Limb (tissue), 2 donors: ENCODE data around the gene LEPR.

Source experiments
- DNase-seq, 2 donors: peaks; one replicate each; pipeline ENCODE4 v3.0.0-alpha.2; 2016; ENCODE audit errors: extremely low spot score in 2 of 2

Gene LEPR

DNA sequence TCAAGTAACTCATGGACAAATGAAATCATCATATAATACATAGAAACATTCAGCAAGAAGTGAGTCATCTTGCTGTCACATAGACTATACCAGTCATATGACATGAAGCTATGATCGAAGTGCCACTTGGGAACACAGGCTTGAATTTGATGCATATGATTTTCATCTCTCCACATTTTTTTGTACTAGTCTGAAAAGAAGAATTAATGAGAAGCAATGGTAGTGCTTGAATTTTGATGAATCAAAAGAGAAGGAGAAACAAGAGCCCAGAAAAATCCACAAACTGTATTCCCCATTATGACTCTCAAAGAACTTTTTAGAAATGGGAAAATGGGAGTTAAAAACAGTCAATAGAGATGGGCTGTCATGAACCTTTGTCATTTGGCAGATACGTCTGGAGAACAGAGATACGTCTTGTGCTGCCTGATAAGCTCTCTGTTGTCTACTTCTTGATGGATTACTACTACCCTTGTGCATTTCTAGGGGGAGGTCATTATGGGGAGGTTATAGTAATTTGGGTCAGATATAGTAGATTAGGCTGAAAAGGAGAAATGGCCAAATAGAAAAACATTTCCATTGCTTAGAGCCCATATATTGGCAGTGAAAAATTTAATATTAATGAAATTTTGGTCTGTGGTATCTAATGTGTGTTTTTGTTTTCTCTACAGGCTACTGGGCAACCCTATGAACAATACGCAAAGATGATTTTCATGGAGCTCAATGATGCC lies 8.0 kb upstream of the LEPR start:
- DNase-seq: no peak

DNA sequence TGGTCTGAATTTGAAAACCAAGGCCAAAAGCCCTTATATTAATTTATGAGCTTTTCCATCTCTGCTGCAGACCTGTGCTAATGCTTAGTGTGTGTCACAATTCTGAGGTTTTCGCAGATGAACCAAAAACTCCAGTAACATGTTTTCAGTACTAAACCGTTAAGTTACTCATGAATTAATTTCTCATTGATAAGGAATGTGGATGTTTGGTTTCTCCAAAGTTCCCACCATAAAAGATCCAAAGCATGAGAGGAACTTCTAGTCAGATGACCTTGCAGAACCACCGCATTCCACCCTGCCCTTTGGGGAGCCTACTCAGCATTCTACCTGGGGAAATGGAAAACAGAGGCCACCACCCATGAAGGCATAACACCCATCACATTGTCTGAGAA lies 7.5 kb upstream of the LEPR start:
- DNase-seq: no peak

DNA sequence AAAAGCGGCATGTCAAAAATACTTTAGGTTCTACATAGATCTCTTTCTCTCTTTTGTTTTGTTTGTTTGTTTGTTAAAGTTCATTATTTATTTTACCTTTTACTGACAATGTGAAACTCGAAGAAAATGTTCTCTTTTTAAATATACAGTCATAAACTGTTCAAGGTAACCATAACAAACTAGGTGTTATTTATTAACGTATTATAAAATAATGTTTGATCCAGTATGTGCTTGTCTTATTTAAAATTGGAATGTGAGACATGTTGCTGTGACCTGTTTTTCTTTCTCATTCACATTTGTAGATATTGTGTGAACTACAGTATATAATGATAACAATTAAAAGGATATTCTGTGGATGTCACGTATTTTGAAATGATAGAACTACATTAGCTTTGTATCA lies 5.9 kb upstream of the LEPR start:
- no peak for DNase-seq

DNA sequence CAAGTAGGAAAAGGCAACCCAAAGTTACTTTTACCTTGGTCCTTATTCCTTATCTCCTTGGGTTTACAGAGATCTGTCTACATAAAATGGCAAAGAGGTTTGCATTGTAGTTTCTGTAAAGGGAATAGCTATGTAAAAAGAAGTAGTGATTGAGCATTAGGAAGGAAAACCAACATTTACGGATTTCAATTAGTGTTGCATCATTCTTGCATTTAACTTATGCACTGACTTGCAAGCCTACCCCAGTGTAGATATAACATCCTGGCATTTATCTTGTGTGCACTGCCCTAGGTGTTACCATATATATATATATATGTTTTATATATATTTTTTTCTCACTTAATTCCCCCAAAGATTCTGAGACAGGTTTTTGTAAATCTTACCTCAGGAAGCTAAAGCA lies 3.7 kb upstream of the LEPR start:
- DNase-seq: no peak

DNA sequence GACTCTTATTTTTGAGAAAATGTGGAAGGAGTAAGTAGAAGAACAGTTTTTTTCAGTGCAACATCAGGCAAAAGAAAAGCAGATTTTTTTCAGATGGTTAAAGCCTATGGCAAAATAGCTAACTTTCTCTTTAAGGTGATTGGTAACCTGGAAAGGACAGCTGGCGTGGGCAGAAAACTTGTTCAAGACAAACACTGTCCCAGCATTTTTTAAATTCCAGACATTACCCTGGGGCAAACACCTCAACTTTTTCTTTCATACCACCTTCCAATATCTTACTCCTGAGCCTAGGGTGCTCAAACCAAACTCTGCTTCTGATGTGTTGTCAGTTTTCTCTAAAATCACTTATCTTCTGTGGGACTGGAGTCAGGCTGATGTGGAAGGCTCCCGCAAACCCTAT lies 2.7 kb upstream of the LEPR start:
- DNase-seq: no peak

DNA sequence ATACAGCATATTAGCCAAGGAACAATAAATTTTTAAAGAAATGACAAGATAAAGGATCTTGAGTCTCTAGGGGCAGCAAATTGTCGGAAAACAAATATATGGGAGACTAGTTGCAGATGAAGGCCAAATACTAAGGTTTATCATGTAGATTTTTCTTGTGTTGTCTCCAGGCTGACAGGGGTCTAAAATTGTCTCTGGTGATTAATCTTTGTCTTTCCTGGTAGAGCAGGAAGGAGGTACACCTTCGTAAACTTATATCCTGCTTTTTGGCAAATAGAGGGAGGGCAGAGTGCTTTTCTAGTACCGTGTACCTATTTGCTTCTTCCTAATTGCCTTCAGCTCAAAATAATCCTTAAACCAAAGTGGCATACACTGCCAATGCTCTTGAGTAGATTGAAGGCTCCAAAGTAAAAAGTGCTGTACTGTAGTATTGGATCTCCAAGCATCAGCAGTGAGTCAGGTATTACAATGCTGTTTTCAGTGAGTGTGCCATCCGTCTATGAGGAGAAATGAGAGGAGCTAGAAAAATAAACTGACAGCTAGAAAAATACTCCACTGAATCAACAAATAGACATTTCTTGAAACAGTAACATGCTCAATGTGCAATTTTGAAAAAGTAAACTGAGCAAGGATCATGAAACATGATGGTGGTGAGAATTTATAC lies 1.8 kb upstream of the LEPR start:
- no peak for DNase-seq

DNA sequence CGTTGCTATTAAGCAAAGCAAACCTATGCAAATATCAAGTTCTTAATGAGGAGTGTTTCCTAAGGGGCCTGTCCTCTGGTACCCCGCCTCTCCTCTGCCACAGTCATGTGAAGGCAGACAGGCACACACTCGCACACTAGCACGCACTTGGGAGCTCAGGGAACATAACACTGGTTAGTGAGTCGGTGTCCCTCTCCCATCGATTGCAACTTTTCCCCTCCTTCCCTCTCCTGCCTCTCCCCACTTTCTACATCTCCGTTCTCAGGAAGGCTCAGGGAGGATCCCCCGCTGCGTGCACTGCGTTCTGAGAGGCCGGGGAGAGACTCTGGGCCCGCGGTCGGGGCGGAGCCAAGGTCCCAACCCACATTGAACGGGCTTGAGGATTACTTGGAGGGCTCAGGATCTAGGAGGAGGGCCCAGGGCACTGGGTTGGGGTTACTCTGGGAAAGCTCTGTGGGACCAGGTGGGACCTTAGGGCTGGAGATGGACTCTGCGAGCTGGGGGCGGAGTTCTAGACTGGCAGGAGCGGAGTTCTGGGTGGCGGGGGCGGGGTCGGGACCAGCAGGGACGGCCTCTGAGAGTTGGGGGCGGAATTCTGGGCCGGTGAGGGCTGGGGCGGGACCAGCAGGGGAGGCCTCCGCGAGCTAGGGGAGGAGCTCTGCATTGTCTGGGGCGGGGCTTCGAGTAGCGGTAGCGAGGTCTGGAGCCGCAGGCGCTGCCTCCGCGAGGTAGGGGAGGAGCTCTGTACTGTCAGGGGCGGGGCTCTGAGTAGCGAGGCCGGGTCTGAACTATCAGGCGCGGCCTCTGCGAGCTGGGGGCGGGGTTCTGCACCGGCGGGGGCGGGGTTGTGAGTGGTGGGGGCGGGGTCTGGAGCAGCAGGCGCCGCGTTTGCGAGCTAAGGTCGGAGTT lies 533 bp upstream of the LEPR start:
- peak; percentile 99 for DNase-seq

DNA sequence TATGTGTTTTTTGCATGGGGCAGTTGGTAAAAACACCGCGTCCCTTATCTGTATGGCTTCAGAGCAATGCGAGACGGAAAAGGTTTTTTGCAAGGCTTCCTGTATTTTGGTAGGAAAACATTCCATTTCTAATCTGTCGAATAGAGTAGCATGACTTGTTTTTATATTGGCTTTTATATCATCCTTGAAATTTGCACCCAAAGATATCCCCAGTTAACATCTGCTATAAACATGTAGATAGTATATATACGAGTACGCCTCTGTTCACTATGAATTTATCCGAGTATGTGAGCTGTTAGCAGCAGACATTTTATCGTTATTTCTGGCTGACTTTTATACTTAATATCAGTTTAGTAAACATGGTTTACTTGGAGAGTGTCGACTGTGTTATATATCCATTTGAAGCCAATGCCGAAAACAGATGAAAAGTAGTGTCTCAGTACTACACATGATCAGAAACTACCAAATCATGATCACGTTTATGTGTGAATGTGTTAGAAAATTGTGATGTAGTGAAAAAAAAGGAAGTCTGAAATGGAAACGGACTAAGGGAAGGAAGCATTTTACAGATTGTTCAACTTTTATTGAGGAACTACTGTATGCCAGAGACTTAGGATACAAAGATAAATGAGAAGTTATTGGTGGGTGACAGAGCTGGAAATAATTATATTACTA lies 1.0 kb downstream of the LEPR start:
- DNase-seq: no peak

DNA sequence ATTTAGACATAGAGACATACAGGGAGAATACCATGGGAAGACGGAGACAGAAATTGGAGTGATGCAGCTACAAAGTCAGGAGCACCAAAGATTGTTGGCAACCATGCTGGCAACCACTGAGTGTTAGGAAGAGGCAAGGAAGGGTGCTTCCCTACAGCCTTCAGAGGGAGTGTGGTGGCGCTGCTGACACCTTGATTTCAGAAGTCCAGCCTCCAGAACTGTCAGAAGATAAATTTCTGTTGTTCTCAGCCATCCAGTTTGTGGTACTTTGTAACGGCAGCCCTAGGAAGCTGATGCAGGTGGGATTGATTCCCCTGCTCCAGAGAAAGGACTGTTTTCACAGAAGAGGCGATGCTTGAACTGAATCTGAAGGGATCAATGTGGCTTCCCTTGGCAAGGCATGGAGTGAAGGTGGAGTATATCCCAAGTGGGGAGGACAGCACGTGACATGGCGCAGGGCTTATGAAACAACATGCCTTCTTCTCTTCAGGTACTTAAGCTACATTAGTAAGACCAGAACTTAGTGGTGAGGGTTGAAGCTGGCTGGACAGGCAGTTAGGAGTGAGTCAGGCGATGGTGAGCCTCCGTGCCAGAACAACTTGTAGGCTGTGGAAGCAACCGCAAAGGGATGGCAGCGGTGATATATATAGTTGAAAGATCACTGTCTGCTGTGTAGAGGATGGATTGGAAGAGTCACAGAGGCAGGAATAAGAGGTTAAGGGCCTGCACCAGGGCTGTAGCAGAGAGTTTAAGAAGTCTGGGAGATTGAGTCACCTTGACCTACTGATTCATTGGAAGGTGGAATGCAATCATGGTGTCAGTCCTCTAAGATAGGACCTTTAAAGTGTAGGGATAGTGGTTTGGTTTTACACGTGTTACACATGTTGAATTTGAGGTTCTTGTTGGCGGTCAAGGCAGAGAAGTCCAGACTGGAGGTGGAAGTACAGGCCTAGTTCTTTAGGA lies 2.1 kb downstream of the LEPR start:
- DNase-seq: no peak

DNA sequence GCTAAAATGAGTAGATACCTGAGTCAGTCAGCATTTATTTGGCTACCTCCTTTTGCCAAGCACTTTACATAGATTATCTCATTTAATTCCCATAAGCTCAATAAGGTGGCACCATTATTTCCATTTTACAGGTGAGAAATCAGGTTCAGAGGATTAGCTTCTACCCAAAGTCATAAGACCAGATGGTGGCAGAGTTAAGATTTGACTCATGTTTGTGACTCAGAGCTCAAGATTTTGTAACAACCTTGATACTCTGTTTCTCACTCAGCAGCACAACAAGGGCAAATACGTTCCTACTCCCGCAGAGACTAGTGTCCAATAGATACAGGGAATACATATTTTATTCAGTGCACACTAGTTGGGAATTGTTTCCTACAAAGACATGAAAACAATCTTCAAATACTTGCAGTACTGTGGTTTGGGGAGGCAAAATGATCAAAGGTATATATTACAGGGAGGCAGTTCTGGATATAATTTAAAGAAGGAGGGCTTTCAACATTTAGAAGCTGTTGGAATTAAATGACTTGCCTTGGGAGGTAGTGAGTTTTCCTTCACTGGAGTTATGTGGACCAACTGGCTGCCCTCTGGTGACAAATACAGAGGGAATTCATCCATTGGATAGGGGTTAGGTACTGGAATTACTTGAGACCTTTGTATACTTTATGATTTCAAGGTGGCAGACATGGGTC lies 3.6 kb downstream of the LEPR start:
- DNase-seq: no peak

DNA sequence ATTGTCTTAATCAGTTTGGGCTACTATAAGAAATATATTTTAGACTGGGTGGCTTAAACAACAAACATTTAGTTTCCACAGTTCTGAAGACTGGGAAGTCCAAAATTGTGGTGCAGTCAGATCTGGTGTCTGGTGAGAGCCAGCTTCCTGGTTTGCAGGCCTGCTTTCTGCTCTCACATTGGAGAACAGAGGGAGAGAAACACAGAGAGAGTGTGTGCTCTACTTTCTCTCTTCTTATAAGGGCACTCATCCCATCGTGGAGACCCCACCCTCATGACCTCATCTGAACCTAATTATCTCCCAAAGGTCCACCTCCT lies 4.1 kb downstream of the LEPR start:
- DNase-seq: no peak

DNA sequence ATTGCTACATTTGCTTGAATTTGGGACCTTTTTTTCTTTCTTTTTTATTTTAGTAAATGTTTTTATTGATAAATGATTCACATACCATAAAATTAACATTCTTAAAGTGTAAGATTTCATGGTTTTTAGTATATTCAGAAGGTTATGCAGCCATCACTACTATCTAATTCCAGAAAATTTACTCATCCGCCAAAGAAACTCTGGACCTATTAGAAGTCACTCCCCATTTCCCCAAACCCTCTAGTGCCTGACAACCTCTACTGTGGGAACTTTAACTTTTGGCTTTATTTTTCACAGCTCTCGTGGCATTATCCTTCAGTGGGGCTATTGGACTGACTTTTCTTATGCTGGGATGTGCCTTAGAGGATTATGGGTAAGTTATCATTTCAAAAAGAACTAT lies 4.5 kb downstream of the LEPR start:
- no peak for DNase-seq

DNA sequence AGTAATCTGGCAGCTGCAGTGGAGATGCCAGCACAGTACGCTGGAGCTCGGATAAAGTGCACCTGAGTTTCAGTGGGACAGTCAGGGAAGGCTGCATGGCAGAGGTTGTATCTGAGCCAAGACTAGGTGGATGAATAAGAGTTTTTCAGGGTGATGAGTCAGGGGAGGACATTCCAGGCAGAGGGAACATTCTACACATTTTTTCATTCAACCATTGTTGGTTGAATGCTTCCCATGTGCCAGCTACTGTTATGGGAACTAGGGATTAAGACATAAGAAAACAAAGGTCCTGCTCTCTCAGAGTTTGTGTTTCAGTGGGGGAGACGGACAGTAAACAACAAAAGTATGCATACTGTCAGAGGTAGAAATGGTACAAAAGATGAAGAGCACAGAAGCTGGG lies 5.2 kb downstream of the LEPR start:
- DNase-seq: no peak

DNA sequence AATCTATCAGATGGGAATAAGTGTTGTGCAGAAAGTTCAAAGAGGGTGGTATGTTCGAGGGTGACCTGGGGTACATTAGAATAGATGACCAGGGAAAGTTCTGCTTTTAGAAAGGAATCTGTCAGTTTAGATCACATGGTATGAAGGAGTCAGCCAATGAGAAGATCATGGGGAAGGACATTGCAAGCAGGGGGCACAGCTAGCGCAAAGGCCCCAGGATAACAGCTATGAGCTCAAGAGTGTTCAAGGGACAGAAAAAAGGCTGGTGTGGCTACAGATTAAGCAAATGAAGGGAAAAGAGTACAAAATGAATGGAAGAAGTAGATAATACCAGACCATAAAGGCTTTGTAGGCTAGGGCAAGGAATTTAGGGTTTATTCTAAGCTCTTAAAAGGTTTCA lies 8.6 kb downstream of the LEPR start:
- no peak for DNase-seq

DNA sequence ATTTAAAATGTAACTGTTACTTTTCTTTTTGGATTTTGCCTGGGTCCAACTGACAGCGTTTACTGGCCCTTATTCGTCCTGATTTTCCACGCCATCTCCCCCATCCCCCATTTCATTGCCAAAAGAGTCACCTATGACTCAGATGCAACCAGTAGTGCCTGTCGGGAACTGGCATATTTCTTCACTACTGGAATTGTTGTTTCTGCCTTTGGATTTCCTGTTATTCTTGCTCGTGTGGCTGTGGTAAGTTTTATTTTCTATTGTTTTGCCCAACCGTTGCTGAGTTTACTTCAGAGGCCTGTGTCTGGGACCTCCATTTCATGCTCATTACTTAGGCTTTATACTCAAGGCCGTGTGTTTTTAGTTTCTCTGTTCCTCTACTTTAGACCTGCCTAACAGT lies 9.3 kb downstream of the LEPR start:
- DNase-seq: no peak

DNA sequence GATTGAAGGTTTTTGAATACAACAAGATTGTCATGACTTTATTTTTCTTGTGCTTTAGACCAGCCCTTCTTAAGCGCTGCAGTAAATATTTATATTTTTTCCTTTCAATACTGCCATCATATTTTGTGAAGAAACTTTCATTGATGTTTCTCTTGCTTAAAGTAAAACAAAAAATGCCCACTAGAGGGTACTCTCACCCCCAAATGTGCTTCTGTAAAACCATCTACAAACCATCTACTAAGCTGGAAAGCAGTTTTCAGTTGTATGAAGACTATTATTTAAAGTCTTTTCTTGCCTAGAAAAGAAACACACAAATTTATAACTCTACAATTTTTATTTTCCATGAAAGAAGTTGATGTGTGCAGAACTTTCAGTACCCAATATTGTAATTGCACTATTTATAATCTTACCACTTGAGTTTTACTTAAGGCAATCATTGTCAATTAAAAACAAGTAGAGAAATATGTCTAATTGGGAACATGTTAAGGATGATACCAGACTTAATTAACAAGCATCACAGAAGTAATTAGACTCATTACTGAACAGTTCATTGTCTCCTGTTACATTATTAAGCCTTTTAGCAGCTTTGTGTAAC lies 10.7 kb downstream of the LEPR start:
- peak in 1 of 2 donors; percentile 59 for DNase-seq

DNA sequence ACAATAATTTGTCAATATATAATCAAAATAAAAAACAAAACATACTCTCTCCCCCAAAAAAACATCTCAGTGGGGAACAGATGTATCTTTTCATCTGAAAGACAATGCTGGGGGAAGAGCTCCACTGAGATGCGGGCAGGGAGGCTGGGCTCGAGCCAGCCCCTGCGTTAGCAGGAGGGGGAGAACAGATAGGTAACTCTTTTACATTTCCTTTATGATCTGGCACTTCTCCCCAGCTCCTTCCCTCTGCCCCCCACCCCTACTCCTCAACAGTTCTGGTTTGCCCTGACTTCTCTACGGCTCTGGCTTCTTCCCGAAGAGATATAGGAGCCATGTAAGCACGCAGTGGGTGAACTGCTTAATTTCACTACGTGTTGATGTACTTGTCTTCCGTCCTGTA lies 12.4 kb downstream of the LEPR start:
- DNase-seq: no peak

DNA sequence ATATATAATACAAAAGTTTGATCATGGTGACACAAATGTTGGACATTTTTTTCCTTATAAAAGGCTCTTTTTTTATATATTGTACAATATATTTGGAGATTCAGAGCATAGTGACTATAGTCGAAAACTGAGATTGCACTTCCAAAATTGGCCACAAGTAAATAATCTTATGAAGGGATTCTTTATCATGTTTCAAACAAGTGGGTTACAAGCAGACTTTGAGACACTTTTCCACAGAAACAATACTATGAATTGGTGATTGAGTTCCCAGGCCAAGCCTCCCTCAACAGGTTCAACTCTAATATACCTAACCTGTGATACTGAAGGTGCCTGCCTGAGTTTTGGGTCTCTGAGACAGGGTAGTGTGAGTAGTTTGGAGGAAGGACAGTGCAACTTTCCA lies 13.8 kb downstream of the LEPR start:
- DNase-seq: no peak

DNA sequence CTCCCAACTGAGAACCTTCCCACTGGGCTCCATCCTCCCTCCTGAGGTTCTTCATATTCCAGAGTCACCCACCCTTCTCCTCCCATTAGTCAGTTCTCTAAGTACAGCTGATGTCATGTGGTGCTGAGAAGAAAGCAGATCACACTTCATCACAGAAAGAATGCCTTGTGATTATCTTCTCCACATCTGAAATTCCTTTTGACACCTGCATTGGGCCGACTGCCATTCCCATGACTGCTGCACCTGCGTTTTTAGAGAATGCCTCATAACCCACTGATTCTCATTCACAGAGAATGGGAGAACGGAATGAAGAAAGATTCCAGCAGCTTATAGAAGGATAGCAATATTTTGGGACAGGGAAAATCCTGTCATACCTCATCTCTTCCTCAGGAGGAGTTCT lies 14.3 kb downstream of the LEPR start:
- no peak for DNase-seq

DNA sequence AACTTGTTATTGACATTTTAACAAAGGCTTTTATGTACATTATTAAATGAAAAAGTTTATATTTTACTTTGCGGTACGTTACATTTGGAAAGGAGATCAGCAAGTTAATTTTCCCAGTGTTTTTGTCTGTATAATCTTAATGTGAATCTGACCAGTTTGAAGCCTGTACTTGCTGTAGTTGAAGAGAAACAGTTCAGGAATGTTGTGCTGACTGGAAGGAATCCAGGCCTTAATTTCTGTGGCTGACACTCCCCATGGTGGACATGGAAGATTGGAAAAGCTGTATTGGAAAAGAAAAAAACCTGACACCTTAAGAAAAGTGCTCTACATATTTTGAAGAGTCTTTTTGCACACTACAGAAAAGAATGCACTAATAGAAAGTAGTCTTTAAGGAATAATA lies 15.5 kb downstream of the LEPR start:
- peak in 1 of 2 donors; percentile 38 for DNase-seq
